H1 (cell line): Measurements from ENCODE around the gene IL36B. TPM values are rescaled to one million over a fixed set of nuclear protein-coding genes. Genes with fewer than 3 reads are reported as not detected.

Source experiments
- BCL11A ChIP-seq, 2 experiments: IDR thresholded peaks; one replicate each; pipeline ENCODE4 v1.6.1; 2011; ENCODE audit warnings: low read depth in 2 of 2, low read length in 2 of 2, mild to moderate bottlenecking in 2 of 2
- BRCA1 ChIP-seq: IDR thresholded peaks from 2 replicates; pipeline ENCODE4 v1.6.1; 2012; ENCODE audit warnings: low read depth, low read length, improper control_type of control experiment
- CTBP2 ChIP-seq: IDR thresholded peaks from 2 replicates; pipeline ENCODE4 v1.7.0; 2011; ENCODE audit warnings: borderline replicate concordance, mild to moderate bottlenecking, moderate library complexity, mixed read lengths, low read length; ENCODE audit not compliant: insufficient read depth, insufficient read length
- EGR1 ChIP-seq: IDR thresholded peaks from 2 replicates; pipeline ENCODE4 v1.6.1; 2011; ENCODE audit warnings: low read depth, low read length, borderline replicate concordance
- JUND ChIP-seq: IDR thresholded peaks from 2 replicates; pipeline ENCODE4 v1.6.1; 2011; ENCODE audit warnings: mild to moderate bottlenecking, improper control_type of control experiment, low read length
- RBBP5 ChIP-seq: IDR thresholded peaks from 2 replicates; pipeline ENCODE4 v1.7.1; 2012; ENCODE audit warnings: low read depth, mild to moderate bottlenecking, inconsistent platforms, low read length, moderate library complexity, borderline replicate concordance
- SAP30 ChIP-seq: fragments of 300-600 bp; sonication (generic); IDR thresholded peaks from 2 replicates; pipeline ENCODE4 v1.7.1; 2012; ENCODE audit warnings: low read length, moderate library complexity, mild to moderate bottlenecking, inconsistent platforms; ENCODE audit not compliant: insufficient read depth, insufficient replicate concordance
- SP2 ChIP-seq: IDR thresholded peaks from 2 replicates; pipeline ENCODE4 v1.6.1; 2012; ENCODE audit warnings: mild to moderate bottlenecking, low read length, inconsistent platforms
- TAF1 ChIP-seq: IDR thresholded peaks from 2 replicates; pipeline ENCODE4 v1.6.1; 2011; ENCODE audit warnings: mild to moderate bottlenecking, low read depth, low read length
- polyA plus RNA-seq, 7 experiments: library from polyadenylated mRNA; depleted of rRNA in 3 of 7; stranded (reverse) in 5 of 7; unstranded in 2 of 7; fragments of >200 nt in 5 of 7; fragments of 200-250 nt in 2 of 7; gene quantifications; 1 replicate in 5 of 7; 2 replicates in 1 of 7; 4 replicates in 1 of 7; pipeline versions ENCODE4 v1.2.1 to v1.2.3, GENCODE V29; 2011 to 2013; ENCODE audit warnings: missing spikeins in 2 of 7, mixed read lengths in 2 of 7
- total RNA-seq: library from RNA; stranded (reverse); fragmentation: NEBNext Ultra II Directional; extraction: Animal tissue kit (Norgen Biotek cat#: 25700); gene quantifications from 2 replicates; pipeline ENCODE4 v1.2.1, GENCODE V29; 2021

The IL36B gene
- total and polyA plus RNA-seq, 2 of the 8 experiments (the other 6 are each of a cell fraction or from before 2014, with no cell fraction given): not detected

DNA sequence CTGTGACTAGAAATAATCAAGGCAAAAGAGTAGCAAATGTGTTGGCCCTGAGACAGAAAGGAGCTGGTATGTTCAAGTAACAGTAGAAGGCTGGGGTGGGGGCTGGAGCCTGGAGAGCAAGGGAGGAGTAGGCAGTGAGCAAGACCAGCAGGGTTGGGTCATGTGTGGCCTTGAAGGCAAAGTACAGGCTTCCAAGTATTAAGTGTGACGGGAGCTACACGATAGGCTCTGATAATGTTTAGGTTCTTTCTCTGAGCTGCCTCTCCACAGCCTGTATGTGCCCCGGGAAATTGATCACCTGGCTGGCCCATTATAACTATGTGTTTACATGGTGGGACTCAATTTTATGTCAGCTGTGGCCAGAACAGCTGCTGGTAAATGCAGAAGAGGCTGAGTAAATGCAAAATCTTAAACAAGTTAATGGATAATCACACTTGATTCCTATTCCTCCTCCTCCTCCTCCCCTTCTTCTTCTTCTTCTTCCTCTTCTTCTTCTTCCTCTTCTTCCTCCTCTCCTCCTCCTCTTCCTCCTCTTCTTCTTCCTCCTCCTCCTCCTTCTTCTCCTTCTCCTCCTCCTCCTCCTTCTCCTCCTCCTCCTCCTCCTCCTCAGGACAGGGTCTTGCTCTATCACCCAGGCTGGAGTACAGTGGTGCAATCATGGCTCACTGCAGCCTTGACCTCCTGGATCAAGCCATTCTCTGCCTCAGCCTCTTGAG, 24.4 kb upstream of the IL36B start (continued):
- no peak for TF ChIP-seq CTBP2
- TF ChIP-seq RBBP5: no peak
- TF ChIP-seq EGR1: no peak
- no peak for TF ChIP-seq BRCA1
- TF ChIP-seq JUND: no peak
- TF ChIP-seq SAP30: no peak
- TF ChIP-seq SP2: no peak
- no peak for TF ChIP-seq BCL11A (IDR thresholded peaks at IDR 0.05; ENCODE audit: low read depth in 2 of 2, low read length in 2 of 2)
- TF ChIP-seq TAF1: no peak
